Measurements from ENCODE around the gene OTOS. TPM values are rescaled to one million over a fixed set of nuclear protein-coding genes. Genes with fewer than 3 reads are reported as not detected.

OTOS gene
- total RNA-seq, 1 donor from 2014 or later = not detected

- no peak for DNase-seq (ENCODE audit: low spot score, unreplicated experiment)
- Mint-ChIP-seq H3K27ac (no peak overlapping the region), H3K9me3 (ENCODE audit: low read depth) (peaks cover 25% of the 10 kb centered on the region), H3K36me3 (ENCODE audit: insufficient read depth) (no peaks in the 10 kb centered on the region), H3K4me1 (ENCODE audit: low read depth) (peaks cover 2% of the 10 kb centered on the region), H3K4me3 (ENCODE audit: low read depth) (no peak overlapping the region), H3K27me3 (peaks cover 21% of the 10 kb centered on the region)
- TF ChIP-seq, protein P1, sequence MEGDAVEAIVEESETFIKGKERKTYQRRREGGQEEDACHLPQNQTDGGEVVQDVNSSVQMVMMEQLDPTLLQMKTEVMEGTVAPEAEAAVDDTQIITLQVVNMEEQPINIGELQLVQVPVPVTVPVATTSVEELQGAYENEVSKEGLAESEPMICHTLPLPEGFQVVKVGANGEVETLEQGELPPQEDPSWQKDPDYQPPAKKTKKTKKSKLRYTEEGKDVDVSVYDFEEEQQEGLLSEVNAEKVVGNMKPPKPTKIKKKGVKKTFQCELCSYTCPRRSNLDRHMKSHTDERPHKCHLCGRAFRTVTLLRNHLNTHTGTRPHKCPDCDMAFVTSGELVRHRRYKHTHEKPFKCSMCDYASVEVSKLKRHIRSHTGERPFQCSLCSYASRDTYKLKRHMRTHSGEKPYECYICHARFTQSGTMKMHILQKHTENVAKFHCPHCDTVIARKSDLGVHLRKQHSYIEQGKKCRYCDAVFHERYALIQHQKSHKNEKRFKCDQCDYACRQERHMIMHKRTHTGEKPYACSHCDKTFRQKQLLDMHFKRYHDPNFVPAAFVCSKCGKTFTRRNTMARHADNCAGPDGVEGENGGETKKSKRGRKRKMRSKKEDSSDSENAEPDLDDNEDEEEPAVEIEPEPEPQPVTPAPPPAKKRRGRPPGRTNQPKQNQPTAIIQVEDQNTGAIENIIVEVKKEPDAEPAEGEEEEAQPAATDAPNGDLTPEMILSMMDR (IDR thresholded peaks at IDR 0.05; ENCODE audit: unreplicated experiment) = no peak
Observed at GRCh38 chr2:240103136-240103535, 37.3 kb downstream of the OTOS start.

DNA sequence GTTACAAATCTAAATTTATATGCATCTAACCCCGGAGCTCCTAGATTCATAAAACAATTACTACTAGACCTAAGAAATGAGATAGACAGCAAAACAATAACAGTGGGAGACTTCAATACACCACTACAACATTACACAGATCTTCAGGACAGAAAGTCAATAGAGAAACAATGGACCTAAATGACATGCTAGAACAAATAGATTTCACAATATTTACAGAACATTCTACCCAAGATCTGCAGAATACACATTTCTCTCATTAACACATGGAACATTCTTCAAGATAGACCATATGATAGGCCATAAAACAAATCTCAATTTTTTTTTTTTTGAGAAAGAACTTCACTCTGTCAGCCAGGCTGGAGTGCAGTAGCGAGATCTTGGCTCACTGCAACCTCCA is 42.1 kb downstream of the OTOS start:
- Mint-ChIP-seq H3K4me1 (ENCODE audit: low read depth) (peaks cover 5% of the 10 kb centered on the region), H3K4me3 (ENCODE audit: low read depth) (no peak overlapping the region), H3K36me3 (ENCODE audit: insufficient read depth) (no peaks in the 10 kb centered on the region), H3K27me3 (peaks cover 50% of the 10 kb centered on the region), H3K27ac (no peak overlapping the region), H3K9me3 (ENCODE audit: low read depth) (peaks cover 27% of the 10 kb centered on the region)
- TF ChIP-seq, protein P1 (IDR thresholded peaks at IDR 0.05; ENCODE audit: unreplicated experiment) = no peak
- DNase-seq (ENCODE audit: low spot score, unreplicated experiment) = no peak

GRCh38 chr2:240095556-240096523 is 44.6 kb downstream of the OTOS start:
- TF ChIP-seq, protein P1 (IDR thresholded peaks at IDR 0.05; ENCODE audit: unreplicated experiment) = no peak
- H3K9me3 Mint-ChIP-seq (ENCODE audit: low read depth) = peaks cover 31% of the 10 kb centered on the region
- H3K4me3 Mint-ChIP-seq (ENCODE audit: low read depth) = no peak overlapping the region

DNA sequence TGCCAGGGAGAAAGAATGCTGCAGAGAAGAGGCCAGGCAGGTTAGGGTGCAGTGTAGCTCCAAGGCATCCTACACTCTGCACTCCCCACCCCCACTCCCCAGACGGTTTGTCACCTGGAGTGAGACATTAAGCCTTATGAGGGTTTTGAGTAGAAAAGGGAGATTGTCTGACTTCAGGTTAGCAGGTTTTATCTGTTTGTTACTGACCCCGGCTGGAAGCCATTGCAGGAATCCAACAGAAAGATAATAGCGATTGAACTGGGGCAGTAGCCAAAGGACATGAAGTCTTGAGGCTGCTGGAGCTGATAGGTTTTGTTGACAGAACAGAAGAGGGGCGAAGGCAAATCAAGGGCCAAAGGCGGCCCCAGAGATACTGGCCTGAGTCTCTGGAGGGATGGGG is 51.2 kb downstream of the OTOS start:
- Mint-ChIP-seq H3K27me3 (peaks cover 23% of the 10 kb centered on the region), H3K27ac (no peak overlapping the region), H3K4me1 (ENCODE audit: low read depth) (no peaks in the 10 kb centered on the region), H3K4me3 (ENCODE audit: low read depth) (no peak overlapping the region), H3K36me3 (ENCODE audit: insufficient read depth) (no peaks in the 10 kb centered on the region), H3K9me3 (ENCODE audit: low read depth) (peaks cover 30% of the 10 kb centered on the region)
- DNase-seq (ENCODE audit: low spot score, unreplicated experiment) = no peak
- TF ChIP-seq, protein P1 (IDR thresholded peaks at IDR 0.05; ENCODE audit: unreplicated experiment) = no peak

More at GRCh38 chr2:240095556-240096523, 44.6 kb downstream of the OTOS start:
- Mint-ChIP-seq H3K36me3 (ENCODE audit: insufficient read depth) (no peaks in the 10 kb centered on the region), H3K4me1 (ENCODE audit: low read depth) (peaks cover 5% of the 10 kb centered on the region), H3K27ac (no peak overlapping the region), H3K27me3 (peaks cover 53% of the 10 kb centered on the region)
- DNase-seq (ENCODE audit: low spot score, unreplicated experiment) = no peak

Other genes with a start within 250 kb of the OTOS start
- 95.3 and 96.4 TPM in 2 replicates for gene NDUFA10, start 115.3 kb downstream of the OTOS start, total RNA-seq
- gene OR6B2, start 110.2 kb downstream of the OTOS start, total RNA-seq = not detected in 2 replicates
- gene OR6B3, start 87.1 kb downstream of the OTOS start, total RNA-seq = not detected in 2 replicates
- gene COPS9, start 4.4 kb downstream of the OTOS start, total RNA-seq = 115 and 128 TPM in 2 replicates

Measured in progenitor cell of endocrine pancreas (in vitro differentiated cells).